Left renal cortex interstitium (tissue), 4 donors: ENCODE results near the gene REM1. TPM values are rescaled to one million over a fixed set of nuclear protein-coding genes. Genes with fewer than 3 reads are reported as not detected.
"Not testable (repeated sequence)": the region's sequence is repeated elsewhere in the genome, so short reads cannot be mapped to it uniquely, and the experiment has no call there.

Source experiments
- DNase-seq, 4 donors: peaks; one replicate each; pipeline ENCODE4 v3.0.0-alpha.2; 2013; ENCODE audit warnings: low read depth in 4 of 4, low spot score in 2 of 4, missing footprints in 1 of 4
- polyA plus RNA-seq, 4 donors: library from polyadenylated mRNA; unstranded; fragments of 120-200 nt; gene quantifications; one replicate each; pipeline ENCODE4 v1.2.1, GENCODE V29; 2013; ENCODE audit not compliant: insufficient read length in 4 of 4

REM1 gene, protein sequence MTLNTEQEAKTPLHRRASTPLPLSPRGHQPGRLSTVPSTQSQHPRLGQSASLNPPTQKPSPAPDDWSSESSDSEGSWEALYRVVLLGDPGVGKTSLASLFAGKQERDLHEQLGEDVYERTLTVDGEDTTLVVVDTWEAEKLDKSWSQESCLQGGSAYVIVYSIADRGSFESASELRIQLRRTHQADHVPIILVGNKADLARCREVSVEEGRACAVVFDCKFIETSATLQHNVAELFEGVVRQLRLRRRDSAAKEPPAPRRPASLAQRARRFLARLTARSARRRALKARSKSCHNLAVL
- under 1 TPM; 0.42 to 0.91 (median 0.69) TPM for polyA plus RNA-seq

- DNase-seq, result no peak
Measured at GRCh38 chr20:31474758-31475427, at the start of gene REM1, which contains the start of gene DEFB124. Gene REM1, plus strand, starts transcription at chr20:31475288. Its CDS starts 1,158 bp downstream, at chr20:31476446. Gene DEFB124, minus strand, starts transcription at chr20:31475127. Its CDS starts 2,114 bp downstream, at chr20:31473013.

- DNase-seq, result no peak
Measured at GRCh38 chr20:31425797-31426196, 49.3 kb upstream of the REM1 start.

- DNase-seq, result not testable (repeated sequence)
Measured at GRCh38 chr20:31426891-31427551, 48.1 kb upstream of the REM1 start.

DNA sequence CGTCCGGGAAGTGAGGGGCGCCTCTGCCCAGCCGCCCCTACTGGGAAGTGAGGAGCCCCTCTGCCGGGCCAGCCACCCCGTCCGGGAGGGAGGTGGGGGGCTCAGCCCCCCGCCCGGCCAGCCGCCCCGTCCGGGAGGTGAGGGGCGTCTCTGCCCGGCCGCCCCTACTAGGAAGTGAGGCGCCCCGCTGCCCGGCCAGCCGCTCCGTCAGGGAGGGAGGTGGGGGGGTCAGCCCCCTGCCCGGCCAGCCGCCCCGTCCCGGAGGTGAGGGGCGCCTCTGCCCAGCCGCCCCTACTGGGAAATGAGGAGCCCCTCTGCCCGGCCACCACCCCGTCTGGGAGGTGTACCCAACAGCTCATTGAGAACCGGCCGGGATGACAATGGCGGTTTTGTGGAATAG, 47.5 kb upstream of the REM1 start:
- not testable (repeated sequence) for DNase-seq

DNA sequence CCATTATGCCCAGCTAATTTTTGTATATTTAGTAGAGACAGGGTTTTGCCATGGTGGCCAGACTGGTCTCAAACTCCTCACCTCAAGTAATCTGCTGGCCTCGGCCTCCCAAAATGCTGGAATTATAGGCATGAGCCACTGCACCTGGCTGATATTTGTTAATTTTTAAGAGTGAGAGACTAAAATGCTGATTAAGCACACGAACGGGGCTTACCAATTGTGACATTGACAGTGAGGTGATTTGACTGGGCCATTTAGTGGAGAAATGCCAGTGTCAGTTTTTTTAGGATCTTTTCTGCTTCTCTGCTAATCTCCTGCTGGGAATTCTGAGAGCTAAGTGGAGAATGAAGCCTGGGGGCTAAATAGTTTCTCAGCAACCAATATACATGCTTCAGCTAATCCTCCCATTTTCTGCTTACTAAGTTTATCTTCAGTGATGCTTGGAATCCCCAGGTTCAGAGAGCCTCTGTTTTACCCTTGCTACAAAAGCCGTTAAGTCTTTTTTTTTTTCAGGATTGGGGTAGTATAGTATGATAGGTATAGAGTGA, 44.4 kb upstream of the REM1 start:
- no peak for DNase-seq

GRCh38 chr20:31440012-31440659, 35.0 kb upstream of the REM1 start, which contains the start of gene DEFB123:
Gene DEFB123, plus strand, starts transcription at chr20:31440632. Its CDS starts 67 bp downstream, at chr20:31440699.
- no peak for DNase-seq

GRCh38 chr20:31446084-31446819, 28.8 kb upstream of the REM1 start:
- DNase-seq, result no peak

DNA sequence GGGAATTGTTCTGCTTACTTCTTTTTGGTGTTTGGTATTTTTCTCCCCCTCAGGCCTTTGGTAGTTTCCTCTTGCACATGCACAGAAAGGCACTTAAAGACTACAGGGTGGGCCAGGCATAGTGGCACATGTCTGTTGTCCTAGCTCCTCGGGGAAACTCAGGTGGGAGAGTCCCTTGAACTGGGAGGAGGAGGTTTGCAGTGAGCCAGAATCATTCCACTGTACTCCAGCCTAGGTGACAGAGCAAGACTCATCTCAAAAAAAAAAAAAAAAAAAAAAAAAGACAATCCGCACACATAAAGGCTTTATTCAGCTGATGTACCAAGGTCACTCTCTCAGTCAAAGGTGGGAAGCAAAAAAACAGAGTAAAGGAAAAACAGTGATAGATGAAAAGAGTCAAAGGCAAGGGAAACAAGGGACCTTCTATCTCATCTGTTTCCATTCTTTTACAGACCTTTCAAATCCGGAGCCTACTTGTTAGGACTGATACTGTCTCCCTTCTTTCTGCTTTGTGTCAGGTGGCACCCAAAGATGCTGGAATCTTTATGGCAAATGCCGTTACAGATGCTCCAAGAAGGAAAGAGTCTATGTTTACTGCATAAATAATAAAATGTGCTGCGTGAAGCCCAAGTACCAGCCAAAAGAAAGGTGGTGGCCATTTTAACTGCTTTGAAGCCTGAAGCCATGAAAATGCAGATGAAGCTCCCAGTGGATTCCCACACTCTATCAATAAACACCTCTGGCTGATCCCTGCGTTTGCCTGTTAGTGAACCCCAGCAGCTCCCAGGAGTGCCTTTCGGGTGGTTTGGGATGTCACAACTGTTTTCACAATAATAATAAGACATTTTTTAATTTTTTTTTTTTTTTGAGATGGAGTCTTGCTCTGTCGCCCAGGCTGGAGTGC, 25.3 kb upstream of the REM1 start:
- DNase-seq, result no peak

- DNase-seq, result no peak
Measured at GRCh38 chr20:31452575-31452974, 22.5 kb upstream of the REM1 start.

GRCh38 chr20:31454361-31454760, 20.7 kb upstream of the REM1 start:
- DNase-seq, result no peak

- not testable (repeated sequence) for DNase-seq
Measured at GRCh38 chr20:31470946-31471345, 4.1 kb upstream of the REM1 start.

GRCh38 chr20:31472395-31473330, 2.4 kb upstream of the REM1 start:
- DNase-seq, result no peak

DNA sequence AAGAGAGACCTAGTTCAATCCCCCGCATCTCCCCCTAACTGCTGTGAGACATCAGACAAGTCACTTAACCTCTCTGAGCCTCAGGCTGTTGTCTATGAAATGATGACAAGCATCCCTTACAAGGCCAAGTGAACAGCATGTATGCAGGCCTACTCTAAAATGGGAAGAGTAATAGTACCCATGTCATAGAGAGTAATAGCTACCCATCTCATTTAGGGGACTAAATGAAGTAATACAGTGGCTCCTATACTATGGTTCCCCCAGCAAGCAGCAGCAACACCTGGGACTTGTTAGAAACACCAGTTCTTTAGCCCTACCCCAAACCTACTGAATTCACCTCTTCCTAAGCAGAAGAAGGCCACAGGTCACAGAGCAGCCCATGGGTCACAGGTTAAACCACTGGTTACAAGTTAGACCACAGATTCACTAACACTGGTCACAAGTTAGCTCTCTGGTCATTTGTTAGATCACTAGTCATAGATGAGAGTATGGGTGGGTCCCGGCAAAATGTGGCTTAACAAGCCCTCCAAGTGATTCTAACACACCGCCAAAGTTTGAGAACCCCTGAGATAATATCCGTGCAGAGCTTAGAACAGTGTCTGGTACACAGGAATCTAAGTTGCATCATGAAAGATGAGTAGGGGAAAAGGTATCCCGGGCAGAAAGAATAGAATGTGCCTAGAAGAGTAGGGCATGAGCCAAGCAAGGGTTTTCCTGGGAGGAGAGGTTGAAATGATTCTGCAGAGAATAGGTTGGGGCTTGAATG, 1.6 kb upstream of the REM1 start:
- no peak for DNase-seq

GRCh38 chr20:31474097-31474436, 1.0 kb upstream of the REM1 start:
- DNase-seq, result no peak

DNA sequence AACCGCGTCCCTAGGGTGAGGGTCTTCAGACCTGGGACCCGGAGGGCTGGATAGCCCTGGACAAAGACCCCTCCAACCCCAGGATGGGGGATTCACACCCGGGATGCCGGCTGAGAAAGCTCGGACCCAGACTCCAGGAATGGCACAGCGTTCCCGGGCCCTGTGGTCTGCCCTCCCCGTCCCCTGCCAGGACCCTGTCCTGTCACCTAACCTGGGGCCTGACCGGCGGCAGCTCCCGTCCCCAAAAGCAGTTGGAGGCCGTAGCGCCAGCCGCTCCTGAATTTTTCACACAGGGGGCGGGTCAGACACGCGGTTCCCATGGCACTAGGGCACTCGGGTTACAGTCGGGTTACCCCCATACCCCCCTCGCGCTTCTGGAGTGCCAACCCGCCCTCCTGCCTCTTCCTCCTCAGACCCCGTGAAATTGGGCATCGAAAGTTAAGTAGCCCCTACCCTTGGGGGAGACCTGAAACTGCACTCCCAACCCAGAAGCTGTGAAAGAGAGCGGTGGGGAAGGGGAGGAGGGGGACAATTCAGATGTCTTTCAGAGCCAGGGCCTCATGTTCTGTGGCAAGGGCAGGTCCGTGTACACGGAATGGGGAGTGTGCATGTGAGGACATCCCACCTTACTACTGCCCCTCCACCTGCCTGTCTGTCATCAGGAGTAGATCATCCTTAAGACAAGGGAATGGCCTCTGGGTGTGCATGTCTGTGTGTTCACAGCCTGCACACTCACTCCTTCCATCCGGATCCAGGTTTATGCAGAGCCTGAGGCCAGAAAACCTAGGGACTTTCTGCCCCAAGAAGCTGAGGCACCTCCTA, 595 bp downstream of the REM1 start:
- DNase-seq, result no peak

DNA sequence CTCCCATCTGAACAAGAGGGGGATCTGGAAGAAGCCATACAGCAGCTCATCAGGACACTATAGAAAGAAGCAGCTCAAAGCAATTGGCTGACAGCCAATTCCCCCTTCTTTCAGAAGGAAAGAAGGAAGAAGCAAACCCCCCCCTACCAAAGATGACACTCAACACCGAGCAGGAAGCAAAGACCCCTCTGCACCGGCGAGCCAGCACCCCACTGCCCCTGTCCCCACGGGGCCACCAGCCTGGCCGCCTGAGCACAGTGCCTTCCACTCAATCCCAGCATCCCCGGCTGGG, 1.2 kb downstream of the REM1 start:
- DNase-seq, result no peak
